Stimulated activated CD8-positive, alpha-beta memory T cell treated with anti-CD3 and anti-CD28 coated beads, Interleukin-4, amount 100 ng/mL, for 24 hours (primary cell): ENCODE data around the gene IQGAP1.
A peak's percentile ranks its signal among the peaks of the same experiment; 100 is the strongest.
"Not testable (repeated sequence)": the region's sequence is repeated elsewhere in the genome, so short reads cannot be mapped to it uniquely, and the experiment has no call there.

Experiments
- DNase-seq: peaks from one replicate; pipeline ENCODE4 v3.0.0-alpha.2; 2020; ENCODE audit warnings: low read depth

IQGAP1 gene

GRCh38 chr15:90483637-90484036, 95.6 kb downstream of the IQGAP1 start:
- DNase-seq: no peak

- DNase-seq: no peak
These were observed 99.1 kb downstream of the IQGAP1 start for GRCh38 chr15:90487186-90487585.

- DNase-seq: no peak
These were observed 101.5 kb downstream of the IQGAP1 start for GRCh38 chr15:90489514-90489913.

GRCh38 chr15:90489944-90490343, 101.9 kb downstream of the IQGAP1 start:
- no peak for DNase-seq

GRCh38 chr15:90493647-90494046, 105.6 kb downstream of the IQGAP1 start:
- DNase-seq: no peak

GRCh38 chr15:90495067-90495466, 107.0 kb downstream of the IQGAP1 start:
- DNase-seq: no peak

GRCh38 chr15:90496791-90497190, 108.7 kb downstream of the IQGAP1 start:
- DNase-seq: no peak

- no peak for DNase-seq
These were observed 109.3 kb downstream of the IQGAP1 start for GRCh38 chr15:90497376-90497775.

GRCh38 chr15:90497912-90498311, 109.9 kb downstream of the IQGAP1 start:
- DNase-seq: no peak

GRCh38 chr15:90500171-90500570, 112.1 kb downstream of the IQGAP1 start:
- DNase-seq: no peak

GRCh38 chr15:90501898-90502297, 113.9 kb downstream of the IQGAP1 start:
- DNase-seq: no peak

GRCh38 chr15:90510781-90511180, 122.7 kb downstream of the IQGAP1 start:
- not testable (repeated sequence) for DNase-seq

- DNase-seq: not testable (repeated sequence)
These were observed 123.2 kb downstream of the IQGAP1 start for GRCh38 chr15:90511211-90511618.

- no peak for DNase-seq
These were observed 124.2 kb downstream of the IQGAP1 start for GRCh38 chr15:90512276-90512675.

GRCh38 chr15:90512981-90513380, 124.9 kb downstream of the IQGAP1 start:
- no peak for DNase-seq

- no peak for DNase-seq
These were observed 125.4 kb downstream of the IQGAP1 start for GRCh38 chr15:90513448-90513847.

GRCh38 chr15:90513893-90514292, 125.9 kb downstream of the IQGAP1 start:
- not testable (repeated sequence) for DNase-seq

- no peak for DNase-seq
These were observed 131.6 kb downstream of the IQGAP1 start for GRCh38 chr15:90519688-90520087.

- DNase-seq: no peak
These were observed 132.3 kb downstream of the IQGAP1 start for GRCh38 chr15:90520365-90520764.

GRCh38 chr15:90523373-90523772, 135.3 kb downstream of the IQGAP1 start:
- DNase-seq: no peak

GRCh38 chr15:90524018-90524803, 136.2 kb downstream of the IQGAP1 start:
- not testable (repeated sequence) for DNase-seq

- DNase-seq: no peak
These were observed 140.9 kb downstream of the IQGAP1 start for GRCh38 chr15:90529011-90529370.

- peak; percentile 24 for DNase-seq
These were observed 141.6 kb downstream of the IQGAP1 start, which contains the start of gene CRTC3 for GRCh38 chr15:90529371-90530249. Gene CRTC3, plus strand, starts transcription at chr15:90529923. Its CDS starts 149 bp downstream, at chr15:90530072.
